Tibial nerve (tissue), 4 donors: ENCODE results near the gene TRHDE. TPM values are rescaled to one million over a fixed set of nuclear protein-coding genes. Genes with fewer than 3 reads are reported as not detected.

Experiments
- DNase-seq, 2 donors: peaks; one replicate each; pipeline ENCODE4 v3.0.0-alpha.2; 2019; ENCODE audit warnings: low spot score in 2 of 2
- H3K27ac ChIP-seq, 4 donors: fragments of 200-600 bp; sonication (generic) in 3 of 4; one replicate each; pipeline ENCODE4 v1.5.1; 2017 to 2019; ENCODE audit warnings: mild to moderate bottlenecking in 1 of 4
- H3K27me3 ChIP-seq, 2 donors: fragments of 200-600 bp; sonication (generic) in 1 of 2; one replicate each; pipeline versions ENCODE4 v1.5.1 to v1.6.0; 2017 to 2019
- H3K36me3 ChIP-seq, 3 donors: fragments of 200-600 bp; sonication (generic); one replicate each; pipeline ENCODE4 v1.5.1; 2018 to 2019
- H3K4me1 ChIP-seq, 4 donors: fragments of 200-600 bp; sonication (generic) in 3 of 4; one replicate each; pipeline ENCODE4 v1.5.1; 2017 to 2019
- H3K4me3 ChIP-seq, 4 donors: fragments of 200-600 bp; sonication (generic) in 3 of 4; one replicate each; pipeline ENCODE4 v1.5.1; 2017 to 2019; ENCODE audit warnings: mild to moderate bottlenecking in 1 of 4, moderate library complexity in 1 of 4
- H3K9me3 ChIP-seq, 4 donors: fragments of 200-600 bp; sonication (generic) in 3 of 4; one replicate each; pipeline ENCODE4 v1.5.1; 2017 to 2019
- CTCF ChIP-seq, 5 experiments: fragments of 200-600 bp in 3 of 5; fragments of 450-650 bp in 2 of 5; sonication (generic) in 3 of 5; IDR thresholded peaks; one replicate each; pipeline ENCODE4 v1.5.1; 2016 to 2019; ENCODE audit warnings: antibody characterized with exemption in 5 of 5, mild to moderate bottlenecking in 3 of 5, moderate library complexity in 2 of 5
- EP300 ChIP-seq, 2 donors: sonication (generic); formaldehyde crosslinking; IDR thresholded peaks; one replicate each; pipeline ENCODE4 v1.6.1; 2017; ENCODE audit warnings: antibody characterized with exemption in 2 of 2, mild to moderate bottlenecking in 1 of 2
- POLR2A ChIP-seq, 2 donors: fragments of 450-650 bp; IDR thresholded peaks; one replicate each; pipeline ENCODE4 v1.6.1; 2017; ENCODE audit warnings: antibody characterized with exemption in 2 of 2, mild to moderate bottlenecking in 2 of 2, moderate library complexity in 2 of 2
- WGBS, 2 donors: methylation state at CpG; one replicate each; pipeline ENCODE4 v1.1.5; 2018; 5-methylcytosine and 5-hydroxymethylcytosine counted together
- total RNA-seq, 4 donors: library from RNA; depleted of rRNA; stranded (reverse); fragments of >200 nt; gene quantifications; one replicate each; pipeline ENCODE4 v1.1.0, GENCODE V29; 2016

Gene TRHDE
- total RNA-seq, 4 donors from 2014 or later = 0.98 to 11.1 (median 2.8) TPM

- Histone ChIP-seq H3K36me3 (no peaks in the 10 kb centered on the region), H3K27me3 (no peaks in the 10 kb centered on the region), H3K4me3 (no peak overlapping the region), H3K9me3 (no peaks in the 10 kb centered on the region), H3K27ac (no peak overlapping the region), H3K4me1 (no peaks in the 10 kb centered on the region)
- DNase-seq = no peak
- WGBS, 2 donors = 92 to 94% methylated on average over 3 of the region's 3 CpGs
- TF ChIP-seq EP300 (IDR thresholded peaks at IDR 0.05) (no peak), CTCF (IDR thresholded peaks at IDR 0.05) (no peak), POLR2A (IDR thresholded peaks at IDR 0.05) (no peak)
Observed at GRCh38 chr12:72288436-72288835, 16.3 kb downstream of the TRHDE start.

- Histone ChIP-seq H3K36me3 (no peaks in the 10 kb centered on the region), H3K9me3 (no peaks in the 10 kb centered on the region), H3K4me1 (no peaks in the 10 kb centered on the region), H3K27ac (no peak overlapping the region), H3K4me3 (no peak overlapping the region), H3K27me3 (no peaks in the 10 kb centered on the region)
- 56 to 63% methylated on average over 2 of the region's 2 CpGs for WGBS, 2 donors
- TF ChIP-seq POLR2A (IDR thresholded peaks at IDR 0.05) (no peak), CTCF (IDR thresholded peaks at IDR 0.05) (no peak), EP300 (IDR thresholded peaks at IDR 0.05) (no peak)
- DNase-seq = no peak
Observed at GRCh38 chr12:72288911-72289310, 16.7 kb downstream of the TRHDE start.

- H3K36me3 ChIP-seq = no peaks in the 10 kb centered on the region
- no peaks in the 10 kb centered on the region for H3K27me3 ChIP-seq
- 94 to 96% methylated on average over 2 of the region's 2 CpGs for WGBS, 2 donors
- H3K9me3 ChIP-seq = no peaks in the 10 kb centered on the region
- no peak overlapping the region for H3K27ac ChIP-seq
- TF ChIP-seq EP300 (IDR thresholded peaks at IDR 0.05) (no peak), POLR2A (IDR thresholded peaks at IDR 0.05) (no peak), CTCF (IDR thresholded peaks at IDR 0.05) (no peak)
- no peak for DNase-seq
- no peaks in the 10 kb centered on the region for H3K4me1 ChIP-seq
- H3K4me3 ChIP-seq = no peak overlapping the region
Observed at GRCh38 chr12:72289633-72290032, 17.5 kb downstream of the TRHDE start.

DNA sequence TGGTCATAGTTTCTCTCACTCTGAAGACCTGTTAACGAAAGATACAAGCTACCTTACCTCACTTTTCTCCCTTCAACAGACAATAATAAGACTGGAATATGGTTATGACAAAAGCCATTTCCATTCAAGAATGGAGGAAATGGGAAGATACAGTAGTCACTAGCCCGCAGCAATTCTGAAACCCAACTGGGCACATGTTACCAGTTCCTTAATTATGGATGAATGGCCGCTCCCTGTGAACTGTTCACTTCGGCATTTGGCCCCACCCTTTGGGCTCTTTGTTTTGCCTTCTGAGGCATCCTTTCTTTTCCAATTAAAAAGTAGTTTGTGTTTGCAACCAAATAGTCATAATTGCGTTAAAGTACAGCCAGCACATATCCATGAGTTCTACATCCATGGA, 19.0 kb downstream of the TRHDE start:
- Histone ChIP-seq H3K27me3 (no peaks in the 10 kb centered on the region), H3K27ac (no peak overlapping the region)
- WGBS, 2 donors = 88 to 90% methylated on average over 5 of the region's 5 CpGs

DNA sequence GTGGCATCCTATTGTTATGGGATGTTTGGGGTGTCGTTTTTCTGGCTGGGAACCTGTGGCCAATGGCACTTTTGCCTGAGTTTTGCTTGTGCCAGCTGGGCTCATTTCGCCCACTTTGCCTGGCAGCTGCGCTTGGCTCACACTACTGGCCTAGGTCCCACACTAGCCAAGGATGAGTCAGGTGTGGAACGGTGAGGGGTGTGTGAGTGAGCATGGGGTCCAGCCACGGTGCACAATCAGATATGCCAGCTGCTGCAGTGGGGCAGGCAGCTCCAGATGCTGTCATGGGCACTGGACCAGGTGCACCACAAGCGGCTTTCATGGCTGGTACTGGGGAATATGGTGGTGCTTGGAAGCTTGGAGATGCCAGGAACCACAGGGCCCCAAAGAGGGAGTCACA, 21.5 kb downstream of the TRHDE start:
- Histone ChIP-seq H3K4me3 (no peak overlapping the region), H3K4me1 (no peaks in the 10 kb centered on the region), H3K36me3 (no peaks in the 10 kb centered on the region), H3K27me3 (no peaks in the 10 kb centered on the region), H3K27ac (no peak overlapping the region), H3K9me3 (no peaks in the 10 kb centered on the region)
- WGBS, 2 donors = 92 to 93% methylated on average over 6 of the region's 6 CpGs
- no peak for TF ChIP-seq EP300 (IDR thresholded peaks at IDR 0.05)
- no peak for TF ChIP-seq POLR2A (IDR thresholded peaks at IDR 0.05)
- TF ChIP-seq CTCF (IDR thresholded peaks at IDR 0.05) = no peak
- no peak for DNase-seq

More for the DNA sequence above, 19.0 kb downstream of the TRHDE start:
- H3K9me3 ChIP-seq = no peaks in the 10 kb centered on the region
- H3K4me3 ChIP-seq = no peak overlapping the region
- TF ChIP-seq CTCF (IDR thresholded peaks at IDR 0.05) (no peak), EP300 (IDR thresholded peaks at IDR 0.05) (no peak), POLR2A (IDR thresholded peaks at IDR 0.05) (no peak)
- H3K4me1 ChIP-seq = no peaks in the 10 kb centered on the region
- no peak for DNase-seq
- no peaks in the 10 kb centered on the region for H3K36me3 ChIP-seq
